Hepatic stellate cell (primary cell): Measurements from ENCODE around the gene CRADD.
"Not testable (repeated sequence)": the region's sequence is repeated elsewhere in the genome, so short reads cannot be mapped to it uniquely, and the experiment has no call there.

Experiments used
- DNase-seq: peaks from one replicate; pipeline ENCODE4 v3.0.0; 2011; ENCODE audit warnings: low spot score

The CRADD gene

DNA sequence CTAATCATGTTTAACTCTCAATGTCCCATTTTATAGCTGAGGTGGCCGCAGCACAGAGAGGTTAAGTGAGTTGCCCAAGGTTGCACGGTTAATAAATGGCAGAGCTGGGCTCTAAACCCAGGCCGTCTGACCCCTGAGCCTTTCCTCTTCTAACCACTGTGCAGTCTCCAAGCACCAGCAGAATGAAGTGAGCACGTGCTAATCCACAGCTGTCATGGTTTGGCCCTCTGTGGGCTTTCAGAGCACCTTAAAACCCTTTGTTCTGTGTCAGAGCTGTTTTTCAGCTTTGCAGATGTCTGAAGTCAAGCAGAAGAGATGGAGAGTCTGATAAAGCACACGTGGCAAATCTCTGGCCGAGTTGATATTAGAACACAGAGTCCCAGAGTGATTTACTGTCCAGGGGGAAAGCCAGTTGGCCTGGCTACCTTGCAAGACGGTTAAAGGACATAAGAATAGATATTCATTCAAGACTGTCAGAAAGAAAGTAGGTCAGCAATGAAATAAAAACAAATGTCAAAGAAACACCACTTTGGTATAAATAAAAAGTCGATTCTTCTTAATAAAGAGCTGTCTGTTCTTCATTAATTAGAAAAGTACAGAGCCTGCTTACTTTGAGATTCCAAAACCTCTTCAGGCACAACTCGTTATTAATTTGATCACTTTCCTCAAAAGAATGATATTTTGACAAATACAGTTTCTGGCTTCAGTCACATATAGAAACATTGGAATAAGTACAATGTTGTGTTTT, 107.3 kb downstream of the CRADD start:
- no peak for DNase-seq

DNA sequence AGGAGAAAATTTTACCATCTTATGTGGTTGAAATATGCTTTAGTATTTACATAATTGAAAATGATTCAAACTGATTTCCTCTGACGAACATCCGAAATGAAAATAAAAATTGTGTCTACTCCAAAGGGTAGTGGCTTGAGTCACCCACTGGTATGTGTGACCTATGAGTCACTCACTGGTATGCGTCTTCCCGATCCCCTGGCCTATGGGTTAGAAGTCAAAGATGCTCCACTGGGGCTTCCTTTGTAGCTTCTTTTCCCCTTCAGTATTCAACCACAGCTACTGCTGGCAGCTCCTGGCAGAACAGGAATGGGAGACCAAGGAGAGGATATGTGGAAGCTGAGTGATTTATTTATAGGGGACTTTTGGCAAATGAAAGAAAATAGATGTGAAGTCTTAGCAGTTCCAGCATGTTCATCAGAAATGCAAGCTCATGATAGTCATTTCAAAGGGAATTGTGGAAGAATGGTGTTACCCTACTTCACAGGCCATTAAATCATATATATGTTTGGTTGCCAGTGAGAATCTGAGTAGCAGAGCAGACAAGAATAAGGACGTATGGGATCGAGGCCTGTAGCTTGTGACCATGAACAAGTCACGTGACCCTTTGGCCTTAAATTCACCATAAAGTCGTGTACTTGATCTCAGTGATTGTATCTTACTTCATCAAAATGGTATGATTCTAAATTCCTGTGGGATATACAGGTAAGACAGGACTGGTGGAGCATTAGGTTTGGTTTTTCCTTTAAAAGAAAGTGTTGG, 108.3 kb downstream of the CRADD start:
- peak; percentile 43 for DNase-seq

DNA sequence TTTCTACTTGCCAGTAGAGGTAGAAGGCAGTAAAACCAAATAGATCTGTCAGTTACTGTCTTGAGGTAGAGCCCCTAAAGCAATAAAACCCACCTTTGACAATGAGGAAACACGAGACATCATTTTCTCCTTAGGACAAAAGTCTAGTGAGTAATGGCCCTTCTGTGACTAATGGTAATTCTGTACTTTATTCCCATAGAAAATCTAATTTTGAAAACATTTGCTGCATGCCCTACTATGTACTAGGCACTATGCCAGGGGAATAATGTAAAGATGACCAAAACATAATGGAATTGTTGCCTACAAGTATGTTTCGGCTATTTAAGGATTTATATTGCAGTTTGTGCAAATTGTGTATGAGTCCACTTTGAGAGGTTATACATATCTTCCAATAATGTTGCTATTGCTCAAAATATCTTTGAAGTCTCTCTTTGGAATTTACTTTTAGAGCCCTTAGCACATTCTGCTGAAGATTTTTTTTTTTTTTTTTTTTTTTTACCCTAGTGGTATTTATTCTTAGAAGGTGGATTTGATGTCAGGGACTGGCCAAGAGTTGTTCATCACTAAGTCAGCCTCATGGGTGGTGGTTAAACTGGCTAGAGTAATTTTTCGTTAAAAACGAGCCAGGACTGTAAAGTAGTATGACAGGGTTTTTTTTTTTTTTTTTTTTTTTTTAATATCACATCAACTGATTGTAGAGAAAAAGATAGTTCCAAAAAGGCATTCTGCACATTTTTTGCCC, 109.7 kb downstream of the CRADD start:
- no peak for DNase-seq

GRCh38 chr12:93788853-93789252, 111.7 kb downstream of the CRADD start:
- no peak for DNase-seq

DNA sequence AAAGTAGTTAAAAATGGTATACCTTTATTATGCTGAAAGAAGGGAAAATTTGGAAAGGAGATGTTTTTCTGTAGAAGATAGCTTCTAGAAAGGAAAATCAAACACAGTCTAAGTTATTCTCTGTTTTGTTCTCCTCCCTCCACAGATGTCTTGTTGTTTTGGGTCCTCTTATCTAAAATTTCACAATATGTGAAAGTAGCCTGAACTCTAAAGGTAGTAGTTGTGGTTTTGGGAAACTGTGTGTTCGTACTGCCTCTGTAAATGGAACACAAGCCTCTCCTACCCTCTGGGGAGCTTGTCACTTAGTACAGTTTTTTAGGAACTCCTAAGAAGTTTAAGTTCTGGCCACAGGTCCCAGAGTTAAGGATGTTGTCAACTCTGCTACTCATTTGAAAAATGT, 112.6 kb downstream of the CRADD start:
- DNase-seq, result no peak

GRCh38 chr12:93790472-93791152, 113.4 kb downstream of the CRADD start:
- no peak for DNase-seq

GRCh38 chr12:93793007-93793406, 115.8 kb downstream of the CRADD start:
- no peak for DNase-seq

DNA sequence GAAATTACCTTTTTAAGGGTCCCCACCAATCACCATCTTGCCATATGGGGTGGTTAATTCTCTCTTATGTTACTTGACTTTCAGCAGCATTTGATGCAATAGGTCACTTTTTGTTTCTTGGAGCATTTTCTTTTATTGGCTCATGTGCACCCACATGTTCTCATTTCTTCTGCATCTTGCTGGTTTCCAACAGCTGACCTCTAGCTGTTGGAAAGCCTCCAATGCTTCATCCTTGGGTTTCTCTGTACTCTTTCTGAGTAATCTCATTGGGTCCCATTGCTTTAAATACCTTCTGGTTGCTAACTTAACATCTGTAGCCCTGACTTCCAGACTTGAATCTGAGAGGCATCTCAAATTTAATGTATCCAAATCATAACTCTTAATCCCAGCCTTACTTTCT, 116.8 kb downstream of the CRADD start:
- DNase-seq, result no peak

DNA sequence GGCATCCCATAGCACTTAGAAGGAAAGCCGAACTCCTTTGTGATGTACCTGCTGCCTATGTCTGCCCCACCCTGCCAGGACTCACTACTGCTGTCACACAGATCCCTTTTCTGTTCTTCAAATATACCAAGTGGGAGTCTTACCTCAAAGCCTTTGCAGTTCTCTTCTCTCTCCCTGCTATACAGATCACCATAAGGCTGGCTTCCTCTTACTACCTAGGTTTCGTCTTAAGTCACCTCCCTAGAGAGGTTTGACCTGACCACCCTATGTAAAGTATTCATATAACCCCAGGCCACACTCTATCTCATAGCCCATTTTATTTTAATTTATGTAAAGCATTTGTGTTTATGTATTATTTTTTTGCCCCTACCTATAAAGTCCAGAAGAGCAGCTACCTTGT, 117.6 kb downstream of the CRADD start:
- DNase-seq, result no peak

DNA sequence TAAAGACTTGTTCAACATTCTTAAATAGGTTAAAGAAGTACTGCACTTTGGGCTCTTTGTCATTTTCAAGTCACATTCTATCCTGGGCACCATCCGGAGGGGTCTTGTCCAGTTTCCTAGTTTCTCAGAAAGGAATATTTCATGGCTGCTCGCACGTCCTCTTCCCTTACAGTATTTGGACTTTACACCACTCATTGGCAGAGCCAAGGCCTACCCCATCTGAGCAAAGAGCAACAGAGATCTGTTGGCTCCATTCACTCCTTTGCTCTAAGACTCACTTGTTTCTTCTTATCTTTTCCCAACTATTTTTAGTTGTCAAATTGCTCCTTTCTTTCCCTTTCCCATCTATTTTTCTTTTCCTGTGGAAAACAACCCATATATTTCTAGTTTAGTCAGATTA, 118.2 kb downstream of the CRADD start:
- DNase-seq, result no peak

GRCh38 chr12:93796729-93797128, 119.6 kb downstream of the CRADD start:
- no peak for DNase-seq

GRCh38 chr12:93798279-93799151, 121.3 kb downstream of the CRADD start:
- DNase-seq, result no peak

GRCh38 chr12:93801666-93802065, 124.5 kb downstream of the CRADD start:
- DNase-seq, result not testable (repeated sequence)

DNA sequence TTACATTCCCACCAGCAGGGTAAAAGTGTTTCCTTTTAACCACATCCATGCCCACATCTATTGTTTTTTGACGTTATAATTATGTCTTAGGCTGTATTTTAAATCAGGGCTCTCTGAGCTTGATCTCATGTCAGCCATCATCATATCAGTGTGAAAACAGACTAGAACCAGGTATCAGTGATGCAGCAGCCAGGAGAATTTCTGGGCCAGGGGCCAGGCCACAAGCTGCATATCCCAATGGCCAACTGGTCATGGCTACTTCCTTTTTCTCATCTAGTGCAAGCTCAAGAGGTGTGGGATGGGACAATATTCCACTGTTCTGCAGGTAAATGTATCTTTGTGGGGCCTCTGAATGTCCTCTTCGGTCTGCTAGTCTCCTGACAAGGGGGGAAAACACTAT, 125.1 kb downstream of the CRADD start:
- no peak for DNase-seq

- DNase-seq, result no peak
Measured at GRCh38 chr12:93802698-93803423, 125.7 kb downstream of the CRADD start.

GRCh38 chr12:93803424-93803807, 126.2 kb downstream of the CRADD start:
- DNase-seq, result no peak

GRCh38 chr12:93804392-93805179, 127.4 kb downstream of the CRADD start:
- no peak for DNase-seq

GRCh38 chr12:93805736-93806141, 128.6 kb downstream of the CRADD start:
- no peak for DNase-seq

DNA sequence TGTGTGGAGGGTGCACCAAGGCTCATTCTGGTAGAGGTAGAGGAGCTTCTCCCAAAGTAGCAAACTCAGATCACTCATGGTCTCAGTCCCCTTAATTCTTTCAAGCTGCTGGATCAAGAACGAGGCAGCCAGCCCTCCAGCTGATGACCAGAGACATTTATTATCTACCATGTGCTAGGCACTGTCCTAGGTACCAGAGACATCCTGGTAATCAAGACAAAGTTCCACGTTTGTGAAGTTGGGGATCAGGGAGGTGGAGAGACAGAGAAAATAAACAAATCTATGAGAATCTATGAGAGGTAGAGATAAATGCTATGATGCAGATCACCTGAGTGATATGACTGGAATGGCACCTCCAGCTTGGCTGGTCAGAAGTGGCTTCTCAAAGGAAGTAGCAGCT, 130.2 kb downstream of the CRADD start:
- no peak for DNase-seq
